Osteoblast (primary cell): Measurements from ENCODE around the gene PNPLA5. TPM values are rescaled to one million over a fixed set of nuclear protein-coding genes. Genes with fewer than 3 reads are reported as not detected.
A peak's percentile ranks its signal among the peaks of the same experiment; 100 is the strongest.

ENCODE experiments used
- DNase-seq: peaks from one replicate; pipeline ENCODE4 v3.0.0; 2011; ENCODE audit warnings: low spot score, mixed read lengths; ENCODE audit not compliant: insufficient read length; ENCODE audit errors: missing footprints
- H2AFZ ChIP-seq: 2 replicates; pipeline ENCODE4 v1.6.0; 2011; ENCODE audit warnings: mild to moderate bottlenecking, low read length
- H3K27ac ChIP-seq: 2 replicates; pipeline ENCODE4 v1.5.1; 2011; ENCODE audit warnings: mild to moderate bottlenecking, low read depth, low read length, moderate library complexity
- H3K27me3 ChIP-seq: 2 replicates; pipeline ENCODE4 v1.6.0; 2012; ENCODE audit warnings: mild to moderate bottlenecking, control low read depth, inconsistent platforms, low read length, moderate library complexity; ENCODE audit not compliant: insufficient read depth
- H3K36me3 ChIP-seq: 2 replicates; pipeline ENCODE4 v1.5.1; 2011; ENCODE audit warnings: mild to moderate bottlenecking, low read length, control low read depth, moderate library complexity; ENCODE audit not compliant: insufficient read depth
- H3K4me1 ChIP-seq: 2 replicates; pipeline ENCODE4 v1.5.1; 2011; ENCODE audit warnings: mild to moderate bottlenecking, low read length, control low read depth, moderate library complexity; ENCODE audit not compliant: insufficient read depth
- H3K4me2 ChIP-seq: 2 replicates; pipeline ENCODE4 v1.6.0; 2011; ENCODE audit warnings: mild to moderate bottlenecking, low read length; ENCODE audit not compliant: insufficient read depth
- H3K4me3 ChIP-seq: fragments of 200-600 bp; sonication (generic); 3 replicates; pipeline ENCODE4 v1.5.1; 2012; ENCODE audit warnings: mild to moderate bottlenecking, low read length, inconsistent platforms; ENCODE audit not compliant: insufficient read depth
- H3K79me2 ChIP-seq: 2 replicates; pipeline ENCODE4 v1.6.0; 2012; ENCODE audit warnings: mild to moderate bottlenecking, low read length, control low read depth, inconsistent platforms; ENCODE audit not compliant: insufficient read depth
- H3K9me3 ChIP-seq: 2 replicates; pipeline ENCODE4 v1.5.1; 2011; ENCODE audit warnings: low read depth, low read length, control low read depth
- H4K20me1 ChIP-seq: 2 replicates; pipeline ENCODE4 v1.6.0; 2012; ENCODE audit warnings: mild to moderate bottlenecking, low read length, control low read depth; ENCODE audit not compliant: insufficient read depth
- CTCF ChIP-seq: IDR thresholded peaks from 2 replicates; pipeline ENCODE4 v1.5.1; 2011; ENCODE audit warnings: mild to moderate bottlenecking, low read depth, low read length, moderate library complexity; ENCODE audit errors: extremely low read depth
- total RNA-seq: library from RNA; depleted of rRNA; stranded (reverse); fragments of >200 nt; gene quantifications from 2 replicates; pipeline ENCODE4 v1.2.3, GENCODE V29; 2012

The PNPLA5 gene
- total RNA-seq, 1 donor: not detected

GRCh38 chr22:43894122-43894521 lies 2.3 kb upstream of the PNPLA5 start:
- TF ChIP-seq CTCF: no peak

GRCh38 chr22:43893266-43893665 lies 1.5 kb upstream of the PNPLA5 start:
- H2AFZ ChIP-seq: no peak overlapping the region
- H3K79me2 ChIP-seq: no peaks in the 10 kb centered on the region
- H4K20me1 ChIP-seq: no peaks in the 10 kb centered on the region
- no peak overlapping the region for H3K4me3 ChIP-seq
- no peak overlapping the region for H3K27ac ChIP-seq
- peak; percentile 15 for DNase-seq
- TF ChIP-seq CTCF: no peak
- H3K9me3 ChIP-seq: no peaks in the 10 kb centered on the region
- no peak overlapping the region for H3K4me2 ChIP-seq
- no peaks in the 10 kb centered on the region for H3K36me3 ChIP-seq
- H3K27me3 ChIP-seq: peaks cover 36% of the 10 kb centered on the region
- H3K4me1 ChIP-seq: peaks cover 9% of the 10 kb centered on the region

More at GRCh38 chr22:43894122-43894521, 2.3 kb upstream of the PNPLA5 start:
- H3K79me2 ChIP-seq: no peaks in the 10 kb centered on the region
- no peaks in the 10 kb centered on the region for H4K20me1 ChIP-seq
- no peak overlapping the region for H2AFZ ChIP-seq
- H3K36me3 ChIP-seq: no peaks in the 10 kb centered on the region
- no peaks in the 10 kb centered on the region for H3K9me3 ChIP-seq
- no peak overlapping the region for H3K27ac ChIP-seq
- no peak overlapping the region for H3K4me2 ChIP-seq
- peak; percentile 65 for DNase-seq
- H3K27me3 ChIP-seq: peaks cover 36% of the 10 kb centered on the region
- no peak overlapping the region for H3K4me3 ChIP-seq
- peaks cover 9% of the 10 kb centered on the region for H3K4me1 ChIP-seq

- Histone ChIP-seq H3K4me2 (no peak overlapping the region), H3K79me2 (no peaks in the 10 kb centered on the region)
Observed at GRCh38 chr22:43892183-43892894, 526 bp upstream of the PNPLA5 start.

More at GRCh38 chr22:43892183-43892894, 526 bp upstream of the PNPLA5 start:
- DNase-seq: peak; percentile 58
- no peaks in the 10 kb centered on the region for H3K36me3 ChIP-seq
- TF ChIP-seq CTCF: no peak
- H3K27me3 ChIP-seq: peaks cover 38% of the 10 kb centered on the region
- no peak overlapping the region for H3K27ac ChIP-seq
- H4K20me1 ChIP-seq: no peaks in the 10 kb centered on the region
- H3K4me1 ChIP-seq: no peaks in the 10 kb centered on the region
- no peak overlapping the region for H2AFZ ChIP-seq
- no peaks in the 10 kb centered on the region for H3K9me3 ChIP-seq
- no peak overlapping the region for H3K4me3 ChIP-seq
